Measurements from ENCODE around the gene TAF1D.
"Not testable (repeated sequence)": the region's sequence is repeated elsewhere in the genome, so short reads cannot be mapped to it uniquely, and the experiment has no call there.

TAF1D gene

DNA sequence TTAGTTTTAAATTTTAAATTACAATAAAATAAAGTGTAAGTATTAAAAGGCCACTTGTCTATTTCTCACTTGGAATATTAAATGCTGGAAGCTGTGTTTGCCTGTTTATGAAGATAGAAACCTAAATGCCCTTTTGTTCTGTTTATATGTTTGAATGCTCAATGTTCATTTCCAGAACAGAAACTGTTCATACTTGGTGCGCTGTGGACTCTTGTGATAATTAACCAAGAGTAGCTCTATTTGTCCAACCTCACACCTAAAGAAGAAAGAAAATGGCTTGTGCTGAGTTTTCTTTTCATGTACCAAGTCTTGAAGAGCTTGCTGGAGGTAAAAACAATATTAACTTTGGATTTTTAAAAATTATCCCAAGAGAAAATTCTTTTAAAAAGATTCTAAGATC is 5.8 kb upstream of the TAF1D start:
- no peak for DNase-seq

DNA sequence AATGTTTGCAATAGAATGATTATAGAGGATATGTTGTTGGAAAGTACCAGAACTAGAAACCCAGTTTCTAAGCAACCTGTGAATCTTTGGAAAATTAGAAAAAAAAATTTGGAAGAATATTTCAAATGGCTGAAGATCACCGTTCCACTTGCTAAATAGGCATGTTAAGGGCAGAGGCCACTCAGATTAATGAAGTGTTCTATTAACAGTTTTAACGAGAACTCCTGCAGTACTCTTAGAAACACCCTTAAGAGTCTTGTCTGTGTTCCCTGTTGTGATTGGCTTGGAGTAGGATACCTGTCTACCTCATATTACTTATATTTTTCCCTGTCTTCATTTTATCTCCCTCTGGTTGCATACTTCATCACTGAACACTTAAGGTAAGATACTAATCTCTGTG is 4.8 kb upstream of the TAF1D start:
- no peak for DNase-seq

DNA sequence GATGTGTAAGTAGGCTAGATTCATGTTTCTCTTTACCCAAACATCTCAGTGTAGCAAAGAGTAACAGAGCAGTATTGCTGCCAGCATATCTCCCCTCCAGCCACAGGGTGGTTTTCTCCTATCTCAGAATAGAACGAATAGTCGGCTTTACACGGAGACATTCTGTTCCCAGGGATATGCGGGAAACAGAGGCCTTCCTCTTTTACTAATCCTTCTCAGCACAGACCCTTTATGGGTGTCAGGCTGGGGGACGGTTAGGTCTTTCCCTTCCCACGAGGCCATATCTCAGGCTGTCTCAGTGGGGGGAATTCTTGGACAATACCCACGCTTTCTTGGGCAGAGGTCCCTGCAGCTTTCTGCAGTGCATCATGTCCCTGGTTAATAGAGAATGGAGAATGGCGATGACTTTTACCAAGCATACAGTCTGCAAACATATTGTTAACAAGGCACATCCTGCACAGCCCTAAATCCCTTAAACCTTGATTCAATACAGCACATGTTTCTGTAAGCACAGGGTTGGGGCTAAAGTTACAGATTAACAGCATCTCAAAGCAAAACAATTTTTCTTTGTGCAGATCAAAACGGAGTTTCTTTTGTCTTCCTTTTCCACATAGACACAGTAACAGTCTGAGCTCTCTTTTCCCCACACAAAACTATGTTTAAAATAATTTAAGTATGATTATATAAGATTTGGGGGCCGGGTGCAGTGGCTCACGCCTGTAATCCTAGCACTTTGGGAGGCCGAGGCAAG is 3.9 kb upstream of the TAF1D start:
- not testable (repeated sequence) for DNase-seq

DNA sequence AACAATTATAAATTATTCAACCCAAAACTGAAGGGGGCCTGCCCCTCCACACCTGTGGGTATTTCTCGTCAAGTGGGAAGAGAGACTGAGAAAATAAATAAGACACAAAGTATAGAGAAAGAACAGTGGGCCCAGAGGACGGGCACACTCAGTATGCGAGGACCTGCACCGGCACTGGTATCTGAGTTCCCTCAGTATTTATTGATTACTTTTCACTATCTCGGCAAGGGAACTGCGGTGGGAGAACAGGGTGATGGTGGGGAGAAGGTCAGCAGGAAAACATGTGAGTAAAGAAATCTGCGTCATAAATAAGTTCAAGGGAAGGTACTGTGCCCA is 3.3 kb upstream of the TAF1D start:
- DNase-seq = no peak

DNA sequence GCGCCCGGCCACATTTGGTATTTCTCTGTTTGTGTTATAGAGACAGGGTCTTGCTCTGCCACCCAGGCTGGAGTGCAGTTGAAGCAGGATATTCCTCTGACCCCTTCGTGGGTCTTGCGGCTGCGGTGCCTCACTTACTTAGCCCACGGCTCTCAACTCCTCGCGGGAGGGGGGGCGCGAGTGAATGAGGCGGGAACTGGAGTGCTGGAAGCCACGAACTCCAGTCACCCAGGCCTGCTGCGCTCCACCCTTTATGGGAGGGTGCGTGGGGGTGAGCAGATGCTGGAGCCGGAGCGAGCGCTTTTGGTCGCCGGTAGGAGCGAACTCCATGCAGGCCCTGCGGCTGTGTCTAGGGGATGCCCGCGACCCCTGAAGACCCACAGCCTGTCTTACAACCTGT is 2.0 kb upstream of the TAF1D start:
- no peak for DNase-seq

DNA sequence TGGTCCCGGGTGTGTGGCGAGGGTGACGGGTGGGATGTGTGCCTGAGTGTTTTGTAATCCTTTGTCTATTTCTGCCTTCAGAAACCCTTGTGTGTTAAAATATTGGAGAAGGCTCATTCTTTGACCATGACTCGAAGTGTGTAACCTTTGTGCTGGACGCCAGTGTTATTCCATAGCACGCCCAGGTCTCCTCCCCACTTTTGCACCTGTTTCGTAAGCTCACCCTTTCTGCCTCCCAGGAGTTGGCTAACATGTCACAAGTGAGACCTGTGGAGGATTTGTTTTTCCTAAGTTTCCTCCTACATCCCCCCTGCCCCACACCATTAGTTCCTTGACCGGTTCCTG is 559 bp upstream of the TAF1D start:
- no peak for DNase-seq

DNA sequence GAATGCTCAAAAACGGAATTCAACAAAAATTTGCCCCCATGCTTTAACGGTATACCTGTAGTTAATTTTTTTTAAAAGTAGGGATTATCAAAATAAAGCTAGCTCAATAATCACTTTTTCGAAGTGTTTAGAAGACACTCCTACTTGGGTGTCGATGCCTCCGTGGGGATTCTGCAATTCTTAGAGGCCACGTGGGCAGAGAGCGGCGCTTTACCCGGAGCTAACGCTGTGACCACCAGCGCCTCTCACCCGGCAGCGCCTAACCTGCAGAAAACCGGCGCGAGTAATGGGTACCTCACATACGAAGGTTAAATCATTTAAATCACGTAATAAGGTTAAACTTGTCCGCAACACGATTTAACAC is 583 bp downstream of the TAF1D start:
- peak; percentile 71 for DNase-seq

DNA sequence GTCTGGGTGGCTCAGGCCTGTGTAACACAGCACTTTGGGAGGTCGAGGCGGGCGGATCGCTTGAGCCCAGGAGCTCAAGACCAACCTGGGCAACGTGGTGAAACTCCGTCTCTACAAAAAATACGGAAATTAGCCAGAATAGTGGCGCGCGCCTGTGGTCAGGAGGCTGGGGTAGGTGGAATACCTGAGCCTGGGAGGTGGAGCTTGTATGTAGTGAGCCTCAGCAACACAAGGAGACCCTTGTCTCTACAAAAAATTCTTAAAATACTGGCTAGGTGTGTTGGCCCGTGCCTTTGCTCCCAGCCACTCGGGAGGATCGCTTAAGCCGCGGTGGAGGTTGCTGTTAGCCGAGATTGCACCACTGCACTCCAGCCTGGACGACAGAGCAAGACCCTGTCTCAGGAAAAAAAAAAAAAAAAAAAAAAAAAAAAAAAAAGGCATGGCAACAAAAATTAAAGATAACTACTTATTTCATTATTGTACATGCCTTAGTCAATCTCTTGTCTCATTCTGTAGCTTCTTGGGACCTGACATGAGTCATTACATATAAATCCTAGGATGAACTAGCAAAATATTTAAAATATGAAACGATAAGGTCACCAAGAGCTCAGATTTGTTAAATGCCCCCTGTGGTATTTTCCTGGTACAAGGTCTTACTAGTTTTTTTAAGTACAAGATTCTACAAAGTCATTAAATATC is 1.1 kb downstream of the TAF1D start:
- DNase-seq = peak; percentile 72

DNA sequence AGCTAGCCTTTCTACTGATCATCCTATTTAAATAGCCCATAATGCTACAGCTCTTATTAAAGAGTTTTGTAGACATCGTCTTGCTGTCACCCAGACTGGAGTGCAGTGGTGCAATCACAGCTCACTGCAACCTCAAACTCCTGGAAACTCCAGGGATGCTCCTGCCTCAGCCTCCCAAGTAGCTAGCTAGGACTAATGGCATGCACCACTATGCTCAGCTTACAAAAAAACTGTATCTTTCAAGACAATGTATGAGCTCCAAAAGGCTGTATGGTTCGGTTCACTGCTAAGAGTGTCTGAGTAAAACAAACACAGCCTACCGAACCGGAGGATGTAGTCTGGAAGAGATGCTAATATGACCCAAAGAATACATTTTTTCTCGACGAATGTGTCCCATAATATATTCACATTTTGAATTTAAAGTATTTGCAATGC is 2.6 kb downstream of the TAF1D start:
- no peak for DNase-seq

DNA sequence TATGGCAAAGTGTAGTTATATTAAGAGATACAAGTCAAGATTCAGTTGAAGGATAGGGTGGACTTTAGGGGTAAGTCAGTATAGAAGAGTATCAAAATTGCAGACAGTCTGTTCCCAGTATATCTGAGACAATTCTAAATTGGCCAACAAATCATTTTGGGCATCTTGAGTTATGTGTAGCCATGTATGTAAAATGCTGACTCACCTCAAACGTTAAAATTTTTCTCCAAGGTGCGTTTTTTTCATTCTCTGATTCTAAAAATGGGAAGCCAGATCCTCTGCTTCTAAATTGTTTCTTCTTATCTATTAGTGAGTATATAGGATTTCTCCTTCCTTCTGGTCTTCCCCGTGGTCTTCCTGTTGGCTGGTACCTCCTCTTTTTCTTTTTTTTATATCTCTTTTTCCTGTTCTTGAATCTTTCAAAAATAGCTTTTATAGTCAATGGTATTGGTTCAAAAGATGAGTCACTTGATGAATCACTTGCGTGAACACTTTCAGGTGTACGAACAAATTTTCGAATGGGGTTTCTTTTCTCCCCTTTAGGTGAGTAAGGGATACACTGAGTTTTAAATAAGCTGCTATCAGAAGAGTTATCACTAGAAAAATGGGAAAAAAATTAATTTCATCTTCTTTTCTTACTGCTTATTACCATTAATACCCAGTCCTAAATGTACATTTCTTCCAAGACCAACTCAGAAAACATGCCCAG is 3.2 kb downstream of the TAF1D start:
- DNase-seq = no peak

DNA sequence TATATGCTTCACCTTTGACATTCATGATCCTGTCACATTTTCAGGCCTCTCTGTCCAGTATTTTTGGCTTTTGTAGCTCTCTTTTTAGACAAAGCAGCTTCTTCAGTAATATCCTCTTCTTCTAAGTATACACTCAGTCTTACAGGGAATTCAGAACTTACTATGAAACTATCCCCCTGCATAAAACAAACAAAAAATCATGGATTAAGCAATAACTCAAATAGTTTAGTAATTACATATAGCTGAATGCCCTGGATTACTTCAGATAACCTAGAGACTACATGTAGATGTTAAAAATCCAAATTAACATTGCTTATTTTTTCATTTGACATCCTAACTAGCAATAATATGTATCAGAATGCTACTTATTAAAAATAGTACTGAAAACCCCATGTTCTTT is 5.2 kb downstream of the TAF1D start:
- DNase-seq = peak; percentile 17

DNA sequence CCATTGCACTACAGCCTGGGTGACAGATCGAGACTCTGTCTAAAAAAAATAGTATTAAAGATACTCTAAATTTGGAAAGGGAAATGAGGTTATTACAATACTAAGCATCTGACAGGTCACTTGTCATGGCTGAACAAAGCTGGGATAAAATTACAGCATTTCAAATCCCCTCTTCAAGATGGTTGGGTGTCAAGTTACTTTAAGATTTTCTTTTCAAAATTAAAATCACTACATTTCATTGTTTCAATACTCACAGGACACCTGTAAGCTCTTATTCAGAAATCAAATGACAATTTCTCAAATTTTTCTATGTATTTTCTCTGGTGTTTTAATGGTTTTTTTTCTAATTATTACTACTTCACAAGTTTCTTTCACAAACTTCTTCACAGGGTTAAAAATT is 5.7 kb downstream of the TAF1D start:
- DNase-seq = no peak

DNA sequence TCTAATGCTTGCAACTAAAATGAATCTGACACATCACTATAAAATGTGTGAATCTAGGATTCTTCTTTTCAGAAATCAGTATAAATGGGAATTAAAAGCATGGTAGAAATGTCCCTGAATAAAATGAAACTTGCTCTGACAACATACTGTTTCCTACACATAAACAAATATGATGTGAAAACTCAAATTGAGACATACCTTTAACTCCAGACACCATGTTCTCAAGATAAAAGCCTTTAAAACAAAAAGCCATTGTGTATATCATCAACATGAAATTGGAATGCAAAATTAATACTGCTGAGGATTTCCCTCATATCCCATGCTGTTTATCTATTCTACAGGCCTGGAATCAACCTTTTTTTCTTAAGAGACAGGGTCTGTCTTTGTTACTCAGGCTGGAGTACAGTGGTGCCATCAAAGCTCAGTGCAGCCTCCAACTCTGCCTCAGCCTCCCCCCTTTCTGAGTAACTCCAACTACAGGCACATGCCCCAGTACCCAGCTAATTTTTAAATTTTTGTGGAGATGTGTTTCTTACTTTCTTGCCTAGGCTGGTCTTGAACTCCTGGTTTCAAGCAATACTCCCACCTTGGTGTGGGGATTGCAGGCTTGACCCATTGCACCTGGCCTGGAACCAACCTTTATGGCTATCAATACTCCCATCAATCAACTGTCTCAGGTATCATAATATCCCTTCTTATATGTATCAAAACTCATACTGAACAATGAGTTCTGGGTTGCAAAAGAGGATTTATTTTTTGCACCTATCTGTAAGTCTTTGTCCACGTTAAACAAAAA is 6.7 kb downstream of the TAF1D start:
- no peak for DNase-seq

DNA sequence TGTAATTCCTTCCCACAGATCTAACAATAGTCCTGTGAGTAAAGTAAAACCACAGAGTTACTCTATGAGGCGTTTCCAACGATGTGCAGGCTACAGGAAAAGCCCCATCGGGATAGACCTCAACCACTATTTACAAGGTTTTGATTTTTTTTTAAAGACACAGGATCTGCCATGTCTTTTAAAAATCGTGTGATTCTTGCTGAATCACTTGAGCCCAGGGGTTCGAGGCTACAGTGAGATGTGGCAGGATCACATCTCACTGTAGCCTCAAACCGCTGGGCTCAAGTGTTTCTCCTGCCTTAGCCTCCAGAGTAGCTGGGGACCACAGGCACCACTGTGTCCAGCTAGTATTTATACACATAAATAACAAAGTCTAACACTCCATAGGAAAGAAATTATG is 7.8 kb downstream of the TAF1D start:
- no peak for DNase-seq

DNA sequence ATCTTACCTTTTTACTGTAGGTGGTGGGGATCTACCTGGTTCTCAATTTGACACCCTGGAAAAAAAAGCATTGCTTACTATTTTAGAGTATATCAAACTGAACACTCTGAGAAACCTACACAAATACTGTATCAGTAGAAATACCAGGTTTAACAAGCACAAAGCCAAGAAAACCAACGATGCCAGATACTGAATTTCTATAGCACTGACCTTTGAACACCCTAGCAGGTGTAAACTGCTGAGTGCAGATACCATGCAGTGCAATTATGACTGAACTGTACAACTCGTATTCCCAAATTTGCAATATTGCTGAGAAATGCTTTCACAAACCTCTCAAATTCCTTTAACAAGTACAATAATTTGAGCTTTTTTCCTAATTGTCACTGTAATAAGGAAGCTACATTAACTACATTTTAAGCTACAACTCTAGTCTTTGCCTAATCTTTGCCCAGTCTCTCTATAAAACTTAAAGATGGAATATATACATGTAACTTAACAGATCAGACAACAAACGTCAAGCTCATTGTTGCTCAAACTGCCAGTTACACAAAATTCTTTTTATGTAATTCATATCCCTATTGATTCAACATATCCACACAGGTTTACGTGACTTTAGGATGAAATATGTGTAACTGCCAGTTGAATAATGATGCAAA is 8.9 kb downstream of the TAF1D start:
- DNase-seq = no peak

DNA sequence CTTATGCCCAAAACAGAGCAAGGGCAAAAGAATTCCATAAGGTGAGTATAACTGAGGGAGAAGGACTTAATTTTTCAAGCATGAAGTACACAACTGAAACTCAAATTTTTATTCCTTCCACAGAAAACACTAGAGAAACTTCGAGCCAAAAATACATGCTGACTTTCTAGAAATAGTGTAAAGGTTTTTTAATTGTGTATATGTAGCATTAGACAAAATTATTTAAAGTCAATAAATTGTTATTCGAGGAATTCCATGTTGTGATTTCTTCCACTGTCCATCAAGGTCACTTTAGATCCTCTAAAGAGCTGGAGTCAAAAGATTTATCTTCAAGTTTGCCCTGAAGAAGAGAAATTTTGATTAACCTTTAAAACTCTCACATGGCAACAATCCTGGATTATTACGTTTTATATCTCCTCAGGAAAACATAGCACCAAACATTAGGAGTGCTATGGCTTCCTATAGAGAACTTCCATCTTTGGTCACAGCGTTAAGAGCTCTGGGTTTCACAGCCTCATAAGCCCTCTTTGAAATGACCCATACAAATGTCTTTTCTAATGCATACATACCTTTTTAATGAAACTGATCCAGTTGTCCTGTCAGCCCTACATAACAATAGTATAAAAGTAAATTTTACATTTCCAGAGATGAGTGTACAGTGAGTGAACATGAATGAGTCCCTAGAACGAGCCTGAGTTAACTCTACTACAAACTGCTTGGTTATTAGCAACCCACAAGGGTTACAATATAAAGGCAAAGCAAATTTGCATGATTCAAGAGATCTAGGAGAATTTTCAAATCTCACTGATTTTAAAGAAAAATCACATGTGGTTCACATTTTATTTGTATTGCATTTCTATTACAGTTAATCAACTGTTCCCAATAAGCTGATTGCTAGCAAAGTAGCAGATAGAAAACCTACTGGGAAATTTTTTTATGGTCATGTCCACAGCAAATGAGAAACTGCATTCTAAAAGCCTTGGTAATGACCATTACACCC is 10.9 kb downstream of the TAF1D start:
- no peak for DNase-seq

DNA sequence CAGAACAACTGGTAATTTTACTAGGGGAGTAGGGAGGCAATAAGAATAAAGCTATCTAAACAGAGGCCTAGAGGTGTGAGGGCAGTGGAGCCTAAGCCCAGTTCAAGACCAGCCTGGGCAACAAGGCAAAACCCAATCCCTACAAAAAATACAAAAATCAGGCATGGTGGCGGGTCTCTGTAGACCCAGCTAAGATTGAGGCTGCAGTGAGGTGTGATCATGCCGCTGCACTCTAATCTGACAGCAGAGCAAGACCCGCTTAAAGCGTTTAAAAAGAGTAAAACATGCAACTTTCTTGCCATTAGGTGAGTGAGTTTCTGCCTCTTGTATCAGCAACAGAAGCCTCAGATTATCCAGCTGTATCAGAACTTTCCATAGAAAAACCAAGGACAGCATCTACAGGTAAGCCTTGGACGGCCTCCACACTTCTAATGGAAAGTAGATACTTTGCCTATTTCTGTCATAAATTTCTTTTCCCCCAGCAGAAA is 12.1 kb downstream of the TAF1D start:
- DNase-seq = no peak

DNA sequence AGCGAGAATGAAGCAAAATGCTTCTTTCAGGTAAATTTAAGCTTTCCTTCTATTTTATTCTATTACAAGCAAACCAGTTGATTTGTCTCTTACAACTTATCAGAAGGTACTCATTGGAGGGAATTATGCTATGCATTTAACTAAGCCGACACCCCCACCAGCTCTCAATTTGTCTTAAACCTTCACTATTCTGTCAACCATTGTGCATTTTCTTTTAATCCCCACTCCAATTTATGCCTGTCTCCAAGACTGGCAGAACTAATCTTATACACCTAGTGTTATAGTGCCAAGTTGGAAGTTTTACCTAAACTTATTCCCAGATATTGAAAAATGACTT is 12.5 kb downstream of the TAF1D start:
- no peak for DNase-seq

DNA sequence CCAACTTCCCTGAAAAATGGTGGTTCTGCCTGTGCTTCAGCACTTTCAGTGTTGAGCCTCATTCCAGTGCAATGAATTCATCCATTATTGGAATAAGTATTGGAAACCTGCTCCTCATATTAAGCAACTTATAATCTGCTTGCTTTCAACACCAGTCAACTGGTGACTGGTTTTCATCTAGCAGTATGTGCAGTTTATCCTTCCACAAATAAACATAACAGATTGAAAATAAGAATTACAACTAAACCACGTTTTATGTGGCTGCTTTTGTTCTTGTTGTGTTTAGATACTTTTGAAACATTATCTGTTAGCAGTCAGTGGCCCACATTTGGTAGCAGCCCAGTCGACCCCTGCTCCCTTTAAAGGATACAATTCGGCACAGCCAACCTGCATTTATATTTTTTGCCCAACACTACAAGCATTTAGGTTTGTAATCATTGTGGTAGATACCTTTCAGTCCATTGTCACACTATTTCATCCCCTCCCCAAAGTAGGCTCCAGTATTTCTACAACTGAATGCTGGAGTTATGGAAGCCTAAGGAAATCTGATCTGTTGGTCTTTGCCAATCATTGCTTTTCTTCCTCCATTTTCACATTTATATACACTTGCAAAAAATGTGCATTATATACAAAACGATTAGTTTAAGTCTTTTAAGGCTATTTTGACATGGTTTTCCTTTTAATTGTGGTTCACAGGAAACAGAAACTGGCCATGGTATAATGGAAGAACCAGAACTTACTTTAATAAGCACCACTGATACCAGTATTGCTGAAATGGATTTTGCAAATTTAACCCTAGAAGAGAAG is 13.1 kb downstream of the TAF1D start:
- no peak for DNase-seq

DNA sequence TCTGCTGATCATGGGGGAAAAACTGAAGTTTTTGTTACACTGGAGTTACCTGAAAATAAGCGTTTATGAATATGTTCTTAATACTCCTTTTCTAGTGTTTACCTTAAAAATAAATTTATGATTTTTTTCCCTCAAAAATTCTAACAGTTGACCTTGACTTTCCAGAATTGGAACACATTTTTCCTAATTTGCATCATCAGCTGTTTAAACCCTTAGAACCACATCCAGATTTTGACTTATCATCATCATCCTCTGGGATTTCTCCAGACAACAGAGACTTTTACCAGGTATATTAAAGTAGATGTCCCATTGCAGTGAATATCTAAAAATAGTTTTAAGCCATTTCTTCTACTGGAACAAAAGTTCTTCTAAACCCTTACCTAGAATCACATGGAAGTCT is 17.2 kb downstream of the TAF1D start:
- no peak for DNase-seq

DNA sequence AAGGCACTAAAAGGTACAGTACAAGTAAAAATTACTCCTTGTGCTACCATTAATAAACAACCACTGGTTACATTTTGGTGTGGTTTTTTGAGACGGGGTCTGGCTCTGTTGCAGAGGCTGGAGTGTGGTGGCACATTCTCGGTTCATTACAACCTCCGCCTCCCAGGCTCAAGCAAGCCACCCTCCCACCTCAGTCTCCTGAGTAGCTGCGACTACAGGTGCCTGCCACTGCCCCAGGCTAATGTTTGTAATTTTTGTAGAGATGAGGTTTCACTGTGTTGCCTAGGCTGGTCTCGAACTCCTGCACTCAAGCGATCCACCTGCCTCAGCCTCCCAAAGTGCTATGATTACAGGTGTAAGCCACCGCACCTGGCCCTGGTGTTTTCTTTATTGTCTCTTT is 20.8 kb downstream of the TAF1D start:
- DNase-seq = no peak

All from fibroblast of skin of abdomen (primary cell).